Vagina (tissue), 2 donors: ENCODE results near the gene CYP21A2. TPM values are rescaled to one million over a fixed set of nuclear protein-coding genes. Genes with fewer than 3 reads are reported as not detected.
"Not testable (repeated sequence)": the region's sequence is repeated elsewhere in the genome, so short reads cannot be mapped to it uniquely, and the experiment has no call there.

Source experiments
- DNase-seq, 2 donors: peaks; one replicate each; pipeline ENCODE4 v3.0.0-alpha.2; 2017; ENCODE audit errors: extremely low spot score in 2 of 2
- H3K27ac ChIP-seq: fragments of 200-600 bp; sonication (generic); one replicate; pipeline ENCODE4 v1.5.1; 2019
- H3K27me3 ChIP-seq: fragments of 200-600 bp; sonication (generic); one replicate; pipeline ENCODE4 v1.5.1; 2019
- H3K36me3 ChIP-seq, 2 donors: fragments of 200-600 bp; sonication (generic); one replicate each; pipeline ENCODE4 v1.5.1; 2017 to 2019
- H3K4me1 ChIP-seq: fragments of 200-600 bp; sonication (generic); one replicate; pipeline ENCODE4 v1.5.1; 2019
- H3K4me3 ChIP-seq, 2 donors: fragments of 200-600 bp; sonication (generic); 1 replicate in 1 of 2; 2 replicates in 1 of 2; pipeline ENCODE4 v1.5.1; 2016 to 2019
- H3K9me3 ChIP-seq: fragments of 200-600 bp; sonication (generic); one replicate; pipeline ENCODE4 v1.5.1; 2019
- POLR2A ChIP-seq, 2 donors: fragments of 450-650 bp; IDR thresholded peaks; one replicate each; pipeline ENCODE4 v1.6.1; 2017; ENCODE audit warnings: antibody characterized with exemption in 2 of 2, mild to moderate bottlenecking in 2 of 2, moderate library complexity in 2 of 2
- POLR2AphosphoS5 ChIP-seq, 2 donors: sonication (generic); formaldehyde crosslinking; IDR thresholded peaks; one replicate each; pipeline ENCODE4 v1.9.0; 2017; ENCODE audit warnings: antibody characterized with exemption in 2 of 2, mild to moderate bottlenecking in 2 of 2, low read depth in 1 of 2; ENCODE audit not compliant: insufficient read depth in 1 of 2
- intact Hi-C: fragments of 100-400 bp; cut with DNase I; formaldehyde crosslinking; loops from one replicate; pipeline ENCODE4 v1.15.1; 2023
- total RNA-seq: library from RNA; depleted of rRNA; stranded (reverse); fragments of >200 nt; gene quantifications from one replicate; pipeline ENCODE4 v1.2.3, GENCODE V29; 2016
- TF ChIP-seq, protein P1 (sequence below), 3 experiments: fragments of 450-650 bp in 2 of 3; fragments of 200-600 bp in 1 of 3; sonication (generic) in 1 of 3; IDR thresholded peaks; one replicate each; pipeline ENCODE4 v1.5.1; 2017 to 2019; ENCODE audit warnings: antibody characterized with exemption in 3 of 3, mild to moderate bottlenecking in 2 of 3, moderate library complexity in 2 of 3

CYP21A2 gene
- total RNA-seq, 1 donor from 2014 or later: 9.3 TPM

DNA sequence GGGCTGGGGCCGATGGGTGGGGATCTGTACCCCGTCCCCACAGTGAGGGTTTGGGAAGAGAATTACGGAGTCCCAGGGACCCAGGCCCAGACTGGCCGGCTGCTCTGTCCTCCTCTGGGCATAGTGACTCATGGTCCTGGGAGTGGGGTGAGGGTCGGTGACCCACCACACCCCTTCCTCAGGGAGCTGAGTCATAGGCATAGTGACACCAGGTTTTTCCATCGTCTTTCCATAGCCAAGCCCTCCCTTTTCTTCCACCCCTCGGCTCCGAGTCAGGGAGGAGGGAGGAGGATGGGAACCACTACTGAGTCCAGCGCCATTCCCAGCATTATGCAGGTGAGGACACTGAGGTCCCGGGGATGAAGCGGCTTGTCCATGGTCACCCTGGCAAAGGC is 8.9 kb downstream of the CYP21A2 start:
- intact Hi-C loops: loop anchor here (2.0 kb wide), 2 partner anchors 36 to 62 kb away; partner anchors contain the start of gene TNXB
- no peaks in the 10 kb centered on the region for H3K9me3 ChIP-seq
- no peaks in the 10 kb centered on the region for H3K27me3 ChIP-seq
- peaks cover 28% of the 10 kb centered on the region for H3K4me1 ChIP-seq
- no peak overlapping the region for H3K4me3 ChIP-seq
- DNase-seq: peak in 1 of 2 donors; percentile 94
- no peaks in the 10 kb centered on the region for H3K36me3 ChIP-seq
- TF ChIP-seq, protein P1, sequence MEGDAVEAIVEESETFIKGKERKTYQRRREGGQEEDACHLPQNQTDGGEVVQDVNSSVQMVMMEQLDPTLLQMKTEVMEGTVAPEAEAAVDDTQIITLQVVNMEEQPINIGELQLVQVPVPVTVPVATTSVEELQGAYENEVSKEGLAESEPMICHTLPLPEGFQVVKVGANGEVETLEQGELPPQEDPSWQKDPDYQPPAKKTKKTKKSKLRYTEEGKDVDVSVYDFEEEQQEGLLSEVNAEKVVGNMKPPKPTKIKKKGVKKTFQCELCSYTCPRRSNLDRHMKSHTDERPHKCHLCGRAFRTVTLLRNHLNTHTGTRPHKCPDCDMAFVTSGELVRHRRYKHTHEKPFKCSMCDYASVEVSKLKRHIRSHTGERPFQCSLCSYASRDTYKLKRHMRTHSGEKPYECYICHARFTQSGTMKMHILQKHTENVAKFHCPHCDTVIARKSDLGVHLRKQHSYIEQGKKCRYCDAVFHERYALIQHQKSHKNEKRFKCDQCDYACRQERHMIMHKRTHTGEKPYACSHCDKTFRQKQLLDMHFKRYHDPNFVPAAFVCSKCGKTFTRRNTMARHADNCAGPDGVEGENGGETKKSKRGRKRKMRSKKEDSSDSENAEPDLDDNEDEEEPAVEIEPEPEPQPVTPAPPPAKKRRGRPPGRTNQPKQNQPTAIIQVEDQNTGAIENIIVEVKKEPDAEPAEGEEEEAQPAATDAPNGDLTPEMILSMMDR (IDR thresholded peaks at IDR 0.05): no peak
- TF ChIP-seq POLR2A (IDR thresholded peaks at IDR 0.05) (no peak), POLR2AphosphoS5 (IDR thresholded peaks at IDR 0.05; ENCODE audit: insufficient read depth in 1 of 2, low read depth in 1 of 2) (peak; percentile 39 to 84)
- H3K27ac ChIP-seq: peak overlapping the region; percentile 88

DNA sequence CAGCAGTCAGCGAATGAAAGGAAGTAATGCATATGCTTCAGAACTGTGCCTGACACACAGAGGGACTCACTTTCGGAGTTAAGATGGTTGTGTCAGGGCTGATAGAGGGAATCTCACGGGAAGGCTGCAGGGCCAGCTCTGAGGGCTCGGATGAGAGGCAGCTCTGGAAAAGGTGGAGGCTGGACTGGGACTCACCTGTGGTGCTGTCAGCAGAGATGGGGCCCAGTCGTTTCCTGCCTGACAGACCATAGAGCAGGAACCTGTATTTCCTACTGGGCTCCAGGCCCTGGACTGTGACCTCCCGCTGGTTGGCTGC is 9.3 kb downstream of the CYP21A2 start:
- Histone ChIP-seq H3K36me3 (peaks cover 0 to 3% of the 10 kb centered on the region in 2 donors), H3K9me3 (no peaks in the 10 kb centered on the region), H3K27ac (peak overlapping the region; percentile 88), H3K27me3 (no peaks in the 10 kb centered on the region), H3K4me1 (peaks cover 28% of the 10 kb centered on the region), H3K4me3 (no peak overlapping the region)
- intact Hi-C loops: loop anchor here (2.0 kb wide), 2 partner anchors 35 to 61 kb away; partner anchors contain the start of gene TNXB
- TF ChIP-seq POLR2A (IDR thresholded peaks at IDR 0.05) (no peak), POLR2AphosphoS5 (IDR thresholded peaks at IDR 0.05; ENCODE audit: insufficient read depth in 1 of 2, low read depth in 1 of 2) (no peak)
- TF ChIP-seq, protein P1 (IDR thresholded peaks at IDR 0.05): no peak
- no peak for DNase-seq

DNA sequence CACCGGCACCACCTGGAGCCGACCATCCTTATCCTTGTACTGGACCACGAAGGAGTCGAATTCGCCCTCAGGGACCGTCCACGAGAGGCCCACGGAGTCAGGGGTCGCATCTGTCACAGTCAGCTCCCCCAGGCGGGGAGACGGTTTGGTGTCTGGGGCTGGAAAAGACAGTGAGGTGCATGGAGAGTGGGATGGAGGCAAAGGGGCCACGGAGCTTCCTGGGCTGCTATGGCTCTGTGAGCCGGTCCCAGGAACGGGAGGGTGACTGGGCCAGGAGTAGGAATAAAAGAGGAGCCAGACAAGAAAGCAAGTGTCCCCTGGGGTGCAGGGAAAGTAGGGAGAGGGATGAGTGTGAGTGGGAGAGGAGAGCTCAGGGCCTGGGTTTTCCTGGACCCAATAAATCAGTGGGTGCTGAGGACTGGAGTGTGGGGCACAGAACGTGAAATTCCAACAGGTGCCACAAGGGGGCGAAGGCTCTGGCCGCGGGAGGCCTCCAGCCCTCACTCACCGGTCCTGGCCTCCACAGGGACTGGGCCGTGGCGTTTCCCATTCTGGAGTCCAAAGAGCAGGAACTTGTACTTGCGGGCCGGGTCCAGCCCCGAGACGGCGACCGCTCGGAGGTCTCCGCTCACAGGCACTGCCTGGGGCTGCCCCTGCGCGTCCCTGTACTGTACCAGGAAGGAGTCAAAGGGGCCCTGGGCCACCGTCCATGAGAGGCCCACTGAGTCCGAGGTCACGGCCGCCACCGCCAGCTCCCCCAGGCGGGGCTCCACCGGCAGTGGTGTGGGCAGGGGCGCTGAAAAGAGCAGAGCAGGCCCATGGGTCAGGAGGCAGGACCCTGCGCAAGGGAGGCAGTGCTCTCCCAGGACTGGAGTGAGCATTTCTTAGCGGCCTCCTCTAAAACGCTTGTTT is 9.9 kb downstream of the CYP21A2 start:
- TF ChIP-seq, protein P1 (IDR thresholded peaks at IDR 0.05): peak; percentile 43 to 77 (median 56)
- TF ChIP-seq POLR2A (IDR thresholded peaks at IDR 0.05): no peak
- TF ChIP-seq POLR2AphosphoS5 (IDR thresholded peaks at IDR 0.05; ENCODE audit: insufficient read depth in 1 of 2, low read depth in 1 of 2): peak in 1 of 2 donors; percentile 46
- peaks cover 28% of the 10 kb centered on the region for H3K4me1 ChIP-seq
- peak in 1 of 2 donors; percentile 89 for DNase-seq
- H3K27ac ChIP-seq: peak overlapping the region; percentile 88
- intact Hi-C loops: loop anchor here (2.0 kb wide), 2 partner anchors 35 to 61 kb away; partner anchors contain the start of gene TNXB
- H3K9me3 ChIP-seq: no peaks in the 10 kb centered on the region
- no peak overlapping the region for H3K4me3 ChIP-seq
- H3K36me3 ChIP-seq: peaks cover 0 to 9% of the 10 kb centered on the region in 2 donors
- no peaks in the 10 kb centered on the region for H3K27me3 ChIP-seq

DNA sequence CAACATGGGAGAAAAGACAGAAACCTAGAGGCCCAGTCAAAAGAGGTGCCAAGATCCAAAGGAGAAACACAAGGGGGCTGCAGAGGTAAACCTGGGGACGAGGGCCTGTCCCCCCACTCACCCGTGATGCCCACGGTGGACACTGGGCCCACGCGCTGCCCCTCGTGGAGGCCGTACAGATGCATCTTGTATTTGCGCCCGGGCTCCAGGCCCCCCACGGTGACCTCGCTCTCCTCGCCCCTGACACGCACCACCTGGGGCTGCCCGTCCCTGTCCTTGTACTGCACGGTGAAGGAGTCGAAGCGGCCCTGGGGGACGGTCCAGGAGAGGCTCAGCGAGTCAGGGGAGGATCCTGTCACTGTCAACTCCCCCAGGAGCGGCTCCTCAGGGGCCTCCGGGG is 10.9 kb downstream of the CYP21A2 start:
- H3K4me3 ChIP-seq, H3K27me3 ChIP-seq, intact Hi-C loops, H3K9me3 ChIP-seq, DNase-seq: not testable (repeated sequence)
- Histone ChIP-seq H3K36me3 (peaks cover 0 to 16% of the 10 kb centered on the region in 2 donors), H3K27ac (peak overlapping the region; percentile 88), H3K4me1 (peaks cover 28% of the 10 kb centered on the region)

DNA sequence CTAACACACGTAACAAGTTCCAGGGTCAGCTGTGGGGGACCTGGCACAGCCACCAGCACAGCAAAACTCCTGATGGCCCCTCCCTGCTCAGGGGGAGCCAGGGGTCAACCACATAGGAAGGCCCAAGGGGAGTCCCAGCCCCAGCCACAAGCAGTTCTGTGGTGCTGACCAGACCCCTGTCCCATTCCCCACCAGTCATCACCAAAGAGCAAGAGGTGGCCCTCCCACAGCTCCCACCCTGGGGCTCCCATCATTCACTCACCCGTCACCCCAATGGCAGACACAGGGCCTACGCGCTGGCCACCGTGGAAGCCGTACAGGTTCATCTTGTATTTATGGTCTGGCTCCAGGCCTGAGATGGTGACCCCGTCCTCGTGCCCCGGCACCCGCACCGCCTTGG is 11.5 kb downstream of the CYP21A2 start:
- H3K36me3 ChIP-seq: peaks cover 0 to 22% of the 10 kb centered on the region in 2 donors
- intact Hi-C loops, H3K4me3 ChIP-seq, DNase-seq, H3K9me3 ChIP-seq, H3K27me3 ChIP-seq: not testable (repeated sequence)
- peaks cover 28% of the 10 kb centered on the region for H3K4me1 ChIP-seq
- H3K27ac ChIP-seq: peak overlapping the region; percentile 13

DNA sequence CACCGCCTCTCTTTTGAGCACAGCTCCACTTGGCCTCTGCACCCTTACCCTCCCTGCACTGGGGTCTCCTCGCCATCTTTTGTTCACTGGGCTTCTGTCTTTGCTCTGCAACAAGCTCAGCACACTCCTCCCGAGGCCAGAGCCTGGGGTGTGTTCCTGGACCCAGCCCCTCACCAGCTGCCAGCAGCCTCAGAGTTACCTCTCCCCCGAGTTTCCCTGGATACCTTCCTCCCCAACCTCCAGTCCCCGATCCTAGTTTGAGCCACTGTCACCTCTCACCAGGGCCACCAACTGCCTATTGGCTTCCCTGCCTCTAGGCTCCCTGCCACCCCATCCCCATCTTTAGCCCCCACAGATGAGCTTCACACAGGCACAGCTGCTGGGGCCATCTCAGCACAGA is 12.3 kb downstream of the CYP21A2 start:
- no peak overlapping the region for H3K27ac ChIP-seq
- peaks cover 28% of the 10 kb centered on the region for H3K4me1 ChIP-seq
- no peaks in the 10 kb centered on the region for H3K27me3 ChIP-seq
- H3K36me3 ChIP-seq: peaks cover 0 to 26% of the 10 kb centered on the region in 2 donors
- no peaks in the 10 kb centered on the region for H3K9me3 ChIP-seq
- intact Hi-C loops: no loop called here
- DNase-seq: no peak
- H3K4me3 ChIP-seq: no peak overlapping the region
- TF ChIP-seq, protein P1 (IDR thresholded peaks at IDR 0.05): no peak
- TF ChIP-seq POLR2A (IDR thresholded peaks at IDR 0.05) (no peak), POLR2AphosphoS5 (IDR thresholded peaks at IDR 0.05; ENCODE audit: insufficient read depth in 1 of 2, low read depth in 1 of 2) (no peak)

DNA sequence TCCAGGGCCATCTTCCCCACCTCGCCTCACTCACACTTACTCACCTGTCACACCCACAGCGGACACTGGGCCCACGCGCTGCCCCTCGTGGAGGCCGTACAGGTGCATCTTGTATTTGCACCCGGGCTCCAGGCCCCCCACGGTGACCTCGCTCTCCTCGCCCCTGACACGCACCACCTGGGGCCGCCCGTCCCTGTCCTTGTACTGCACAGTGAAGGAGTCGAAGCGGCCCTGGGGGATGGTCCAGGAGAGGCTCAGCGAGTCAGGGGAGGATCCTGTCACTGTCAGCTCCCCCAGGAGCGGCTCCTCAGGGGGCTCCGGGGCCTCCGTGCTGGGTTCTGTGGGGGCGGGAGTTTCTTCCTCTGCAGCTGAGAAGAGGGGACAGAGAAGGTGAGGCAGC is 14.4 kb downstream of the CYP21A2 start:
- H3K27ac ChIP-seq, H3K27me3 ChIP-seq, intact Hi-C loops, H3K9me3 ChIP-seq, DNase-seq, H3K4me3 ChIP-seq: not testable (repeated sequence)
- Histone ChIP-seq H3K4me1 (peaks cover 12% of the 10 kb centered on the region), H3K36me3 (peaks cover 0 to 26% of the 10 kb centered on the region in 2 donors)

DNA sequence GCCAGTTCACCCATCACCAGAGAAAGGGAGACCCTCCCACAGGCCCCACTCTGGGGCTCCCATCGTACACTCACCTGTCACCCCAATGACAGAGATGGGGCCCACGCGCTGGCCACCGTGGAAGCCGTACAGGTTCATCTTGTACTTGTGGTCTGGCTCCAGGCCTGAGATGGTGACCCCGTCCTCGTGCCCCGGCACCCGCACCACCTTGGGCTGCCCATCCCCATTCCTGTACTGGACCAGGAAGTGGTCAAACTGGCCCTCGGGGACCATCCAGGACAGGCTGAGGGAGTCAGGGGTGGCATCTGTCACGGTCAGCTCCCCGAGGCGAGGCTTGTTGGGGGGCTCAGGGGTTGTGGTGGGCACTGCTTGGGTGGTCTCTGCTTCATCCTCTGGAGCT is 15.1 kb downstream of the CYP21A2 start:
- intact Hi-C loops, H3K9me3 ChIP-seq, H3K4me3 ChIP-seq, DNase-seq, H3K27me3 ChIP-seq, H3K4me1 ChIP-seq, H3K27ac ChIP-seq: not testable (repeated sequence)
- peaks cover 0 to 33% of the 10 kb centered on the region in 2 donors for H3K36me3 ChIP-seq
